SK-N-SH treated with all-trans-retinoic acid at 6 μM for 48 hours (cell line): Measurements from ENCODE around the gene LGR5.

Experiments used
- ATAC-seq: fragments of 200-7000 bp; cut with Tn5 transposase; 3 replicates; pipeline ENCODE4 v1.9.1; 2020; ENCODE audit warnings: mild to moderate bottlenecking, moderate library complexity
- ARNTL ChIP-seq: fragments of 450-650 bp; formaldehyde crosslinking; IDR thresholded peaks from 2 replicates; pipeline ENCODE4 v1.5.0; 2020; ENCODE audit warnings: low read depth, mild to moderate bottlenecking, moderate library complexity, borderline replicate concordance
- BACH2 ChIP-seq: fragments of 250-450 bp; sonication (Bioruptor Pico); IDR thresholded peaks from 2 replicates; pipeline ENCODE4 v1.9.0; 2021; ENCODE audit warnings: mild to moderate bottlenecking, borderline replicate concordance
- CREB5 ChIP-seq: fragments of 250-450 bp; sonication (Bioruptor Pico); IDR thresholded peaks from 2 replicates; pipeline ENCODE4 v1.5.1; 2020; ENCODE audit warnings: low read depth, mild to moderate bottlenecking, moderate library complexity
- CSDC2 ChIP-seq: fragments of 250-450 bp; sonication (Bioruptor Pico); IDR thresholded peaks from 2 replicates; pipeline ENCODE4 v1.5.0; 2020; ENCODE audit warnings: mild to moderate bottlenecking, moderate library complexity
- CSRNP3 ChIP-seq: fragments of 250-450 bp; sonication (Bioruptor Pico); IDR thresholded peaks from 2 replicates; pipeline ENCODE4 v1.5.1; 2021; ENCODE audit warnings: mild to moderate bottlenecking, moderate library complexity
- ESRRG ChIP-seq: fragments of 250-450 bp; sonication (Bioruptor Pico); IDR thresholded peaks from 2 replicates; pipeline ENCODE4 v1.6.1; 2021; ENCODE audit warnings: mild to moderate bottlenecking
- GLIS3 ChIP-seq: fragments of 250-450 bp; sonication (Bioruptor Pico); IDR thresholded peaks from 2 replicates; pipeline ENCODE4 v1.5.0; 2020; ENCODE audit warnings: mild to moderate bottlenecking, moderate library complexity
- ISL1 ChIP-seq: fragments of 250-450 bp; sonication (Bioruptor Pico); IDR thresholded peaks from 2 replicates; pipeline ENCODE4 v2.1.2; 2022; ENCODE audit warnings: mild to moderate bottlenecking, moderate library complexity
- OSR1 ChIP-seq: fragments of 250-450 bp; sonication (Bioruptor Pico); IDR thresholded peaks from 2 replicates; pipeline ENCODE4 v1.8.0; 2022; ENCODE audit warnings: moderate library complexity, mild to moderate bottlenecking, inconsistent platforms
- POU6F1 ChIP-seq: fragments of 250-450 bp; sonication (Bioruptor Pico); IDR thresholded peaks from 2 replicates; pipeline ENCODE4 v1.8.0; 2021; ENCODE audit warnings: low read depth, mild to moderate bottlenecking, moderate library complexity, borderline replicate concordance
- RARB ChIP-seq: fragments of 250-450 bp; sonication (Bioruptor Pico); IDR thresholded peaks from 2 replicates; pipeline ENCODE4 v1.8.0; 2021; ENCODE audit warnings: mild to moderate bottlenecking, moderate library complexity
- TCF4 ChIP-seq: fragments of 250-450 bp; sonication (Bioruptor Pico); IDR thresholded peaks from 2 replicates; pipeline ENCODE4 v1.8.0; 2021; ENCODE audit warnings: mild to moderate bottlenecking, moderate library complexity, borderline replicate concordance
- TOX ChIP-seq: fragments of 250-450 bp; sonication (Bioruptor Pico); IDR thresholded peaks from 2 replicates; pipeline ENCODE4 v1.8.0; 2021; ENCODE audit warnings: mild to moderate bottlenecking, moderate library complexity, borderline replicate concordance
- TSHZ2 ChIP-seq: fragments of 250-450 bp; sonication (Bioruptor Pico); IDR thresholded peaks from 2 replicates; pipeline ENCODE4 v1.5.0; 2020; ENCODE audit warnings: mild to moderate bottlenecking, moderate library complexity
- ZC3H10 ChIP-seq: fragments of 250-450 bp; sonication (Bioruptor Pico); IDR thresholded peaks from 2 replicates; pipeline ENCODE4 v1.5.1; 2021; ENCODE audit warnings: mild to moderate bottlenecking, moderate library complexity
- ZFP3 ChIP-seq: fragments of 250-450 bp; sonication (Bioruptor Pico); IDR thresholded peaks from 2 replicates; pipeline ENCODE4 v1.5.0; 2020; ENCODE audit warnings: mild to moderate bottlenecking, moderate library complexity
- ZFP30 ChIP-seq: fragments of 450-650 bp; formaldehyde crosslinking; IDR thresholded peaks from 2 replicates; pipeline ENCODE4 v1.5.0; 2022; ENCODE audit warnings: mild to moderate bottlenecking, moderate library complexity
- ZNF565 ChIP-seq: fragments of 450-650 bp; formaldehyde crosslinking; conservative IDR thresholded peaks from 2 replicates; pipeline ENCODE4 v1.5.0; 2020; ENCODE audit warnings: low read depth, mild to moderate bottlenecking, moderate library complexity
- ZNF70 ChIP-seq: fragments of 450-650 bp; formaldehyde crosslinking; IDR thresholded peaks from 2 replicates; pipeline ENCODE4 v1.5.0; 2020; ENCODE audit warnings: mild to moderate bottlenecking, moderate library complexity
- ZNF8 ChIP-seq: fragments of 450-650 bp; formaldehyde crosslinking; IDR thresholded peaks from 2 replicates; pipeline ENCODE4 v1.5.0; 2020; ENCODE audit warnings: mild to moderate bottlenecking, moderate library complexity

LGR5 gene

GRCh38 chr12:71439613-71440344, at the start of gene LGR5:
Gene LGR5 (plus strand): TSS chr12:71439798. CDS start chr12:71440081, 283 bp downstream.
- TF ChIP-seq ARNTL (CRISPR knock-in tag) (no peak), ZNF565 (CRISPR knock-in tag) (no peak), GLIS3 (CRISPR knock-in tag) (no peak), ZC3H10 (CRISPR knock-in tag) (no peak), CSRNP3 (CRISPR knock-in tag) (no peak), RARB (CRISPR knock-in tag) (no peak), OSR1 (CRISPR knock-in tag) (no peak), ZFP30 (no peak), TOX (CRISPR knock-in tag) (no peak), ESRRG (CRISPR knock-in tag) (no peak), TCF4 (CRISPR knock-in tag) (no peak), CSDC2 (no peak), ZNF8 (CRISPR knock-in tag) (no peak)
- TF ChIP-seq, all 23 proteins: peak for 0
- ATAC-seq, result peak; percentile 78

- ATAC-seq, result peak; percentile 96
- TF ChIP-seq TOX (CRISPR knock-in tag) (no peak), CREB5 (CRISPR knock-in tag) (no peak), ZC3H10 (CRISPR knock-in tag) (no peak), ZNF565 (CRISPR knock-in tag) (no peak), ZFP3 (CRISPR knock-in tag) (no peak), CSRNP3 (CRISPR knock-in tag) (no peak), ZFP30 (no peak), ESRRG (CRISPR knock-in tag) (no peak), ISL1 (CRISPR knock-in tag) (no peak), TCF4 (CRISPR knock-in tag) (no peak), RARB (CRISPR knock-in tag) (no peak), BACH2 (CRISPR knock-in tag) (no peak), POU6F1 (CRISPR knock-in tag) (no peak), ZNF70 (CRISPR knock-in tag) (no peak), TSHZ2 (CRISPR knock-in tag) (no peak)
Measured at GRCh38 chr12:71392521-71393145, 47.0 kb upstream of the LGR5 start.

GRCh38 chr12:71393625-71394024, 46.0 kb upstream of the LGR5 start:
- no peak for TF ChIP-seq CSDC2
- ATAC-seq, result no peak
